Panc1 (cell line): Measurements from ENCODE around the gene TNNC2.

ENCODE experiments used
- CTCF ChIP-seq: fragments of 450-650 bp; IDR thresholded peaks from 2 replicates; pipeline ENCODE4 v1.5.1; 2017; ENCODE audit warnings: mild to moderate bottlenecking
- POLR2AphosphoS5 ChIP-seq: IDR thresholded peaks from 2 replicates; pipeline ENCODE4 v1.6.1; 2012; ENCODE audit warnings: mild to moderate bottlenecking, low read depth, low read length, moderate library complexity
- REST ChIP-seq, 2 experiments: IDR thresholded peaks; 2 replicates each; pipeline ENCODE4 v1.6.1; 2011 to 2012; ENCODE audit warnings: low read depth in 2 of 2, control low read depth in 1 of 2, low read length in 1 of 2, mild to moderate bottlenecking in 1 of 2, moderate library complexity in 1 of 2; ENCODE audit not compliant: insufficient read depth in 1 of 2
- SIN3A ChIP-seq: IDR thresholded peaks from 2 replicates; pipeline ENCODE4 v1.6.1; 2012; ENCODE audit warnings: low read depth, mild to moderate bottlenecking, low read length, moderate library complexity, borderline replicate concordance; ENCODE audit not compliant: insufficient read depth

DNA sequence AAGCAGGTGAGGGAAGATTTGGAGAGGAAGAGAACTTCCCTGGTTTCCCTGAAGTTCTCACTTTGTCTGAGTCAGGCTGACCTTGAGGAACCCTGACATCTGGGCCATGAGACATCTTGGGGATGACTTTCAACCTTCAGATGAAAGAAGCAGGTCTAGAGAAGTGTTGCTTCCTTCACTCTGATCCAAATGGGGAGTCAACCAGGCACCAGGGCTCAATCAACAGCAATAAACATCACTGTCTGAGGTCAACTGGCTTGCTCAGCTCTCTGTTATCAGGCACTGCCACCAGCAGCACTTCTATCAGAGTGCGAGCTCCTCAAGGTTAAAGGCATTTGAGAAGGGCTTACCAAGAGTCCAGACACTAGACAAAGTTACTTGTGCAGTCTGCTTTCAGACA, 23.8 kb upstream of the TNNC2 start:
- TF ChIP-seq CTCF = no peak
- TF ChIP-seq POLR2AphosphoS5 = no peak
- TF ChIP-seq REST (IDR thresholded peaks at IDR 0.05; ENCODE audit: insufficient read depth in 1 of 2, low read depth in 2 of 2, low read length in 1 of 2) = no peak
- no peak for TF ChIP-seq SIN3A
